HCT116 (cell line): ENCODE measurements around the gene FRMPD1. TPM values are rescaled to one million over a fixed set of nuclear protein-coding genes. Genes with fewer than 3 reads are reported as not detected.

Experiments used
- ATAC-seq: fragments of 200-7000 bp; cut with Tn5 transposase; 2 replicates; pipeline ENCODE4 v1.9.1; 2020; ENCODE audit warnings: mild to moderate bottlenecking, moderate library complexity
- BruUV-seq: library from RNA; stranded (reverse); fragments of 400-500 nt; replicated peaks from 2 replicates; lab custom pipeline; 2021; lab: Mats Ljungman, UMichigan
- CTCF ChIA-PET: fragments of 300-600 bp; sonication (Branson Sonifier 250); formaldehyde crosslinking; loops from one replicate; lab custom pipeline; 2021; ENCODE audit warnings: antibody characterized with exemption; lab: Charles Lee
- POLR2A ChIA-PET: fragments of 300-600, 350-600 bp; sonication (Branson Sonifier 250); formaldehyde crosslinking; loops from one replicate; lab custom pipeline; 2021; ENCODE audit warnings: antibody characterized with exemption; lab: Charles Lee
- RAD21 ChIA-PET, 2 experiments: fragments of 300-600 bp; sonication (Branson Sonifier 250); formaldehyde crosslinking; loops; one replicate each; lab custom pipeline; 2023; ENCODE audit warnings: low total read pairs in 2 of 2; ENCODE audit not compliant: uncharacterized antibody in 2 of 2, unreplicated experiment in 2 of 2, low non-redundant PET in 1 of 2; lab: Charles Lee
- DNase-seq: peaks from one replicate; pipeline ENCODE4 v3.0.0-alpha.2; 2010; ENCODE audit warnings: low read depth, low spot score
- H2AFZ ChIP-seq: fragments of 200-600 bp; shearing (Covaris generic), sonication (generic); 2 replicates; pipeline ENCODE4 v1.6.1; 2017; ENCODE audit warnings: low read depth, mixed run types, mixed read lengths, antibody characterized with exemption, low read length; ENCODE audit not compliant: poor library complexity, severe bottlenecking
- H3K27ac ChIP-seq: 2 replicates; pipeline ENCODE4 v1.5.1; 2012; ENCODE audit warnings: low read depth, low read length
- H3K27me3 ChIP-seq: fragments of 200-600 bp; sonication (generic); 2 replicates; pipeline ENCODE4 v1.6.1; 2016; ENCODE audit warnings: mixed run types, low read length, mixed read lengths; ENCODE audit not compliant: insufficient read depth
- H3K36me3 ChIP-seq, 2 experiments: fragments of 200-500 bp in 1 of 2; fragments of 200-600 bp in 1 of 2; sonication (Bioruptor generic) in 1 of 2; sonication (generic) in 1 of 2; 2 replicates each; pipeline versions ENCODE4 v1.5.1 to v1.6.1; 2014 to 2016; ENCODE audit warnings: low read length in 2 of 2, inconsistent platforms in 1 of 2, mixed read lengths in 1 of 2, mixed run types in 1 of 2; ENCODE audit not compliant: insufficient read depth in 2 of 2, control insufficient read depth in 1 of 2
- H3K4me1 ChIP-seq, 2 experiments: fragments of 200-600 bp in 1 of 2; sonication (generic) in 1 of 2; 2 replicates each; pipeline versions ENCODE4 v1.5.1 to v1.6.1; 2012 to 2017; ENCODE audit warnings: low read length in 2 of 2, inconsistent platforms in 1 of 2, mild to moderate bottlenecking in 1 of 2, mixed read lengths in 1 of 2, mixed run types in 1 of 2, moderate library complexity in 1 of 2; ENCODE audit not compliant: insufficient read depth in 2 of 2, control insufficient read depth in 1 of 2
- H3K4me2 ChIP-seq: fragments of 200-600 bp; sonication (generic); 2 replicates; pipeline ENCODE4 v1.6.1; 2017; ENCODE audit warnings: mixed run types, low read length, mixed read lengths
- H3K4me3 ChIP-seq, 2 experiments: fragments of 200-600 bp in 1 of 2; sonication (generic) in 1 of 2; replicated peaks in 1 of 2; 2 replicates each; pipeline ENCODE4 v1.5.1; 2011 to 2016; ENCODE audit warnings: low read length in 2 of 2, control low read depth in 1 of 2, low read depth in 1 of 2, mild to moderate bottlenecking in 1 of 2, mixed read lengths in 1 of 2, mixed run types in 1 of 2
- H3K79me2 ChIP-seq: fragments of 200-600 bp; sonication (generic); 2 replicates; pipeline ENCODE4 v1.6.1; 2017; ENCODE audit warnings: mild to moderate bottlenecking, mixed run types, low read length, moderate library complexity, mixed read lengths; ENCODE audit not compliant: insufficient read depth
- H3K9ac ChIP-seq: fragments of 200-600 bp; sonication (generic); 2 replicates; pipeline ENCODE4 v1.6.1; 2016; ENCODE audit warnings: low read length, mixed read lengths
- H3K9me2 ChIP-seq: fragments of 200-600 bp; sonication (generic), shearing (Covaris generic); 2 replicates; pipeline ENCODE4 v1.6.1; 2017; ENCODE audit warnings: mixed run types, mild to moderate bottlenecking, moderate library complexity; ENCODE audit not compliant: insufficient read depth
- H3K9me3 ChIP-seq, 2 experiments: fragments of 200-500 bp in 1 of 2; fragments of 200-600 bp in 1 of 2; sonication (Bioruptor generic) in 1 of 2; sonication (generic) in 1 of 2; 2 replicates each; pipeline ENCODE4 v1.6.1; 2014 to 2017; ENCODE audit warnings: low read length in 2 of 2, mixed read lengths in 2 of 2, inconsistent platforms in 1 of 2, low read depth in 1 of 2, mild to moderate bottlenecking in 1 of 2, mixed run types in 1 of 2, moderate library complexity in 1 of 2; ENCODE audit not compliant: control insufficient read depth in 1 of 2, insufficient read depth in 1 of 2
- H4K20me1 ChIP-seq: fragments of 200-600 bp; sonication (generic), shearing (Covaris generic); 2 replicates; pipeline ENCODE4 v1.6.1; 2017; ENCODE audit warnings: mixed run types, mild to moderate bottlenecking, moderate library complexity; ENCODE audit not compliant: insufficient read depth
- CTCF ChIP-seq, 3 experiments: fragments of 200-600 bp in 1 of 3; sonication (generic) in 1 of 3; IDR thresholded peaks in 2 of 3; conservative IDR thresholded peaks in 1 of 3; 2 replicates each; pipeline ENCODE4 v1.5.1; 2012 to 2017; ENCODE audit warnings: low read depth in 2 of 3, low read length in 2 of 3, antibody characterized with exemption in 1 of 3, borderline replicate concordance in 1 of 3, control low read depth in 1 of 3, mild to moderate bottlenecking in 1 of 3, mixed read lengths in 1 of 3, mixed run types in 1 of 3, moderate library complexity in 1 of 3; ENCODE audit not compliant: insufficient read depth in 1 of 3
- EGR1 ChIP-seq: IDR thresholded peaks from 2 replicates; pipeline ENCODE4 v1.6.1; 2012; ENCODE audit warnings: low read depth
- JUND ChIP-seq: IDR thresholded peaks from 2 replicates; pipeline ENCODE4 v1.6.1; 2012
- MAX ChIP-seq: IDR thresholded peaks from 2 replicates; pipeline ENCODE4 v1.6.1; 2012
- SP1 ChIP-seq: IDR thresholded peaks from 2 replicates; pipeline ENCODE4 v1.6.1; 2012; ENCODE audit warnings: low read depth
- ZBTB33 ChIP-seq: IDR thresholded peaks from 2 replicates; pipeline ENCODE4 v1.6.1; 2011; ENCODE audit warnings: mild to moderate bottlenecking, low read length, moderate library complexity; ENCODE audit not compliant: insufficient replicate concordance; ENCODE audit errors: extremely low read depth
- ZNF274 ChIP-seq: fragments of 200-500 bp; sonication (Bioruptor generic); IDR thresholded peaks from 2 replicates; pipeline ENCODE4 v1.6.1; 2014; ENCODE audit warnings: mild to moderate bottlenecking, low read depth, low read length, inconsistent platforms
- intact Hi-C: fragments of 100-400 bp; cut with micrococcal nuclease; formaldehyde crosslinking; loops from 2 replicates; pipeline ENCODE4 v1.10.0; 2022
- total RNA-seq: library from RNA; stranded (reverse); gene quantifications from one replicate; pipeline ENCODE4 v1.2.1, GENCODE V29; 2021; ENCODE audit not compliant: unreplicated experiment

FRMPD1 gene
- total RNA-seq, 1 experiment from 2014 or later = 0.52 TPM

- no peak for ATAC-seq
- BruUV-seq = no TSS peak
- DNase-seq = no peak
- TF ChIP-seq ZBTB33 = no peak
- no peak for TF ChIP-seq MAX
- no peak for TF ChIP-seq JUND
- no peak for TF ChIP-seq SP1
- no peak for TF ChIP-seq ZNF274
- TF ChIP-seq EGR1 = no peak
- TF ChIP-seq CTCF (IDR thresholded peaks at IDR 0.05 in 2 of 3, conservative IDR thresholded peaks at IDR 0.05 in 1 of 3; ENCODE audit: borderline replicate concordance in 1 of 3, insufficient read depth in 1 of 3, low read depth in 2 of 3, low read length in 2 of 3) = no peak
- no peaks in the 10 kb centered on the region for H4K20me1 ChIP-seq
- no peaks in the 10 kb centered on the region for H3K27me3 ChIP-seq
- no peaks in the 10 kb centered on the region for H3K9me2 ChIP-seq
- H3K4me3 ChIP-seq = no peak overlapping the region
- ChIA-PET POLR2A (no interaction called here), RAD21 (no interaction called here), CTCF (no interaction called here)
- H3K9me3 ChIP-seq = no peaks in the 10 kb centered on the region
- H3K4me1 ChIP-seq = peaks cover 0 to 5% of the 10 kb centered on the region in 2 experiments; a peak in 2 of 4 replicates
- no peak overlapping the region for H3K4me2 ChIP-seq
- H3K27ac ChIP-seq = no peak overlapping the region
- intact Hi-C loops = no loop called here
- no peaks in the 10 kb centered on the region for H3K36me3 ChIP-seq
- H3K9ac ChIP-seq = no peak overlapping the region
- H2AFZ ChIP-seq = no peak overlapping the region
- H3K79me2 ChIP-seq = no peaks in the 10 kb centered on the region
Observed at GRCh38 chr9:37710046-37710445, 59.3 kb downstream of the FRMPD1 start.
